EH (cell line): ENCODE results near the gene UNC5B.
"Not testable (repeated sequence)": the region's sequence is repeated elsewhere in the genome, so short reads cannot be mapped to it uniquely, and the experiment has no call there.

Experiments used
- DNase-seq: peaks from one replicate; pipeline ENCODE4 v3.0.0-alpha.2; 2015; ENCODE audit warnings: low read depth

The UNC5B gene

GRCh38 chr10:71267508-71268240, 55.3 kb downstream of the UNC5B start:
- no peak for DNase-seq

GRCh38 chr10:71268247-71268691, 55.9 kb downstream of the UNC5B start:
- peak; percentile 53 for DNase-seq

- DNase-seq: peak; percentile 49
Measured at GRCh38 chr10:71268758-71269157, 56.4 kb downstream of the UNC5B start.

GRCh38 chr10:71269301-71270288, 57.2 kb downstream of the UNC5B start:
- DNase-seq: no peak

- peak; percentile 82 for DNase-seq
Measured at GRCh38 chr10:71270301-71271220, 58.2 kb downstream of the UNC5B start.

GRCh38 chr10:71271662-71272055, 59.3 kb downstream of the UNC5B start:
- no peak for DNase-seq

GRCh38 chr10:71272056-71272771, 59.8 kb downstream of the UNC5B start:
- peak; percentile 88 for DNase-seq

GRCh38 chr10:71272974-71273373, 60.6 kb downstream of the UNC5B start:
- DNase-seq: not testable (repeated sequence)

- DNase-seq: no peak
Measured at GRCh38 chr10:71273506-71273905, 61.1 kb downstream of the UNC5B start.

GRCh38 chr10:71274901-71275796, 62.8 kb downstream of the UNC5B start:
- no peak for DNase-seq

GRCh38 chr10:71276873-71277272, 64.5 kb downstream of the UNC5B start:
- DNase-seq: no peak

- DNase-seq: no peak
Measured at GRCh38 chr10:71277914-71278665, 65.7 kb downstream of the UNC5B start.

- no peak for DNase-seq
Measured at GRCh38 chr10:71278691-71279588, 66.6 kb downstream of the UNC5B start.

- no peak for DNase-seq
Measured at GRCh38 chr10:71279590-71280170, 67.3 kb downstream of the UNC5B start.

- DNase-seq: no peak
Measured at GRCh38 chr10:71280216-71280615, 67.8 kb downstream of the UNC5B start.

GRCh38 chr10:71280825-71281224, 68.5 kb downstream of the UNC5B start:
- DNase-seq: no peak

- no peak for DNase-seq
Measured at GRCh38 chr10:71281646-71282322, 69.4 kb downstream of the UNC5B start.
